Activated naive CD4-positive, alpha-beta T cell treated with anti-CD3 and anti-CD28 coated beads, Interleukin-2, amount 50 U/mL, for 72 hours (primary cell): ENCODE results near the gene CDR2L. TPM values are rescaled to one million over a fixed set of nuclear protein-coding genes. Genes with fewer than 3 reads are reported as not detected.
"Not testable (repeated sequence)": the region's sequence is repeated elsewhere in the genome, so short reads cannot be mapped to it uniquely, and the experiment has no call there.

Experiments used
- ATAC-seq, 2 donors: fragments of 150-1000 bp; cut with Tn5 transposase; 2 replicates each; pipeline ENCODE4 v1.10.0; 2021; ENCODE audit warnings: mild to moderate bottlenecking in 2 of 2, moderate library complexity in 2 of 2
- DNase-seq, 2 donors: peaks; one replicate each; pipeline ENCODE4 v3.0.0; 2021 to 2022; ENCODE audit warnings: low spot score in 2 of 2
- H3K27ac Mint-ChIP-seq, 2 donors: one replicate each; pipeline ENCODE4 v1.8.0; 2022; ENCODE audit warnings: mild to moderate bottlenecking in 2 of 2, mixed read lengths in 2 of 2
- H3K36me3 Mint-ChIP-seq, 2 donors: one replicate each; pipeline ENCODE4 v1.8.0; 2022; ENCODE audit warnings: mixed read lengths in 2 of 2
- H3K9me3 Mint-ChIP-seq, 2 donors: one replicate each; pipeline ENCODE4 v1.8.0; 2022; ENCODE audit warnings: mixed read lengths in 2 of 2
- total RNA-seq, 2 donors: library from RNA; stranded (reverse); gene quantifications; one replicate each; pipeline ENCODE4 v1.2.3, GENCODE V29; 2022

The CDR2L gene
- total RNA-seq, 2 donors from 2014 or later: 1.5 TPM

- Mint-ChIP-seq H3K36me3 (no peaks in the 10 kb centered on the region), H3K27ac (peak overlapping the region in 1 of 2 donors; percentile 17), H3K9me3 (no peaks in the 10 kb centered on the region)
- no peak for ATAC-seq
- DNase-seq: no peak
These were observed 8.4 kb downstream of the CDR2L start for GRCh38 chr17:74995847-74996246.

DNA sequence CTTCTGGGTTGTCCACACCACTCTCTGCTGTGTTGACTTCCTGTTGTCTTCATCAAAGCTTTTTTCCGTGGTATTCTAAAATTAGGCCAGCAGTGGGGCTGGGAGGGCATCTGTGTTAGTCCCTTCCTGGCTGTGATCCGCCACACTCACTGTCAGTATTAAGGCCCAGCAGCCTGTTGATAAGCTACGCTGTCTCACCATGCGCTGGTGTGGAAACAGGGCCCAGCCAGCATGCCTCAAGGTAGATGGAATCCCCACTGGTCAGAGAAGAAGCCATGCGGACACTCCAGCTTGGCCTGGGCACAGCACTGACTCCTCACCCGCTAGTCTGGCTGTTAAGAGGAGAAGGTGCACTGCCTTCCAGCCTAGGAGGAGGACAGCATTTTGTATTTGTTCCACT, 11.4 kb downstream of the CDR2L start:
- no peak for DNase-seq
- H3K36me3 Mint-ChIP-seq: no peaks in the 10 kb centered on the region
- no peaks in the 10 kb centered on the region for H3K9me3 Mint-ChIP-seq
- no peak overlapping the region for H3K27ac Mint-ChIP-seq
- ATAC-seq: no peak

- no peaks in the 10 kb centered on the region for H3K36me3 Mint-ChIP-seq
- no peak for ATAC-seq
- no peaks in the 10 kb centered on the region for H3K9me3 Mint-ChIP-seq
- no peak for DNase-seq
- no peak overlapping the region for H3K27ac Mint-ChIP-seq
These were observed 12.1 kb downstream of the CDR2L start for GRCh38 chr17:74999523-74999922.

- H3K36me3 Mint-ChIP-seq: no peaks in the 10 kb centered on the region
- DNase-seq (no peak), ATAC-seq (no peak)
- H3K27ac Mint-ChIP-seq: no peak overlapping the region
- H3K9me3 Mint-ChIP-seq: no peaks in the 10 kb centered on the region
These were observed 14.7 kb downstream of the CDR2L start for GRCh38 chr17:75001915-75002843.

DNA sequence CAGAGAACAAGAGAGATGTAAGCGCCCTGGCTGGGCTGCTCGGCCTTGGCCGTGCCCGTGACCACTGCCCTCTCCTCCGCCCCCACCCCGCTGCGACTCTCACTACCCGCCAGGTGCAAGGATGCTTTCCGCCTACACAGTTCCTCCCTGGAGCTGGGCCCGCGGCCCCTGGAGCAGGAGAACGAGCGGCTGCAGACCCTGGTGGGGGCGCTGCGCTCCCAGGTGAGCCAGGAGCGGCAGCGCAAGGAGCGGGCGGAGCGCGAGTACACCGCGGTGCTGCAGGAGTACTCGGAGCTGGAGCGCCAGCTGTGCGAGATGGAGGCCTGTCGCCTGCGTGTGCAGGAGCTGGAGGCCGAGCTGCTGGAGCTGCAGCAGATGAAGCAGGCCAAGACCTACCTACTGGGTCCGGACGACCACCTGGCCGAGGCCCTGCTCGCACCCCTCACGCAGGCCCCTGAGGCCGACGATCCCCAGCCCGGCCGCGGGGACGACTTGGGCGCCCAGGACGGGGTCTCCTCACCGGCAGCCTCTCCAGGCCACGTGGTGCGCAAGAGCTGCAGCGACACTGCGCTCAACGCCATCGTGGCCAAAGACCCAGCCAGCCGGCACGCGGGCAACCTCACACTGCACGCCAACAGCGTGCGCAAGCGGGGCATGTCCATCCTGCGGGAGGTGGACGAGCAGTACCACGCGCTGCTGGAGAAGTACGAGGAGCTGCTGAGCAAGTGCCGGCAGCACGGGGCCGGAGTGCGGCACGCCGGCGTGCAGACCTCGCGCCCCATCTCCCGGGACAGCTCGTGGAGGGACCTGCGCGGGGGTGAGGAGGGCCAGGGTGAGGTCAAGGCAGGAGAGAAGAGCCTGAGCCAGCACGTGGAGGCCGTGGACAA, 15.9 kb downstream of the CDR2L start:
- no peak for DNase-seq
- no peak overlapping the region for H3K27ac Mint-ChIP-seq
- no peaks in the 10 kb centered on the region for H3K9me3 Mint-ChIP-seq
- no peaks in the 10 kb centered on the region for H3K36me3 Mint-ChIP-seq
- no peak for ATAC-seq

GRCh38 chr17:75003957-75004355, 16.5 kb downstream of the CDR2L start:
- Mint-ChIP-seq H3K36me3 (no peaks in the 10 kb centered on the region), H3K27ac (no peak overlapping the region), H3K9me3 (no peaks in the 10 kb centered on the region)
- ATAC-seq (no peak), DNase-seq (no peak)

DNA sequence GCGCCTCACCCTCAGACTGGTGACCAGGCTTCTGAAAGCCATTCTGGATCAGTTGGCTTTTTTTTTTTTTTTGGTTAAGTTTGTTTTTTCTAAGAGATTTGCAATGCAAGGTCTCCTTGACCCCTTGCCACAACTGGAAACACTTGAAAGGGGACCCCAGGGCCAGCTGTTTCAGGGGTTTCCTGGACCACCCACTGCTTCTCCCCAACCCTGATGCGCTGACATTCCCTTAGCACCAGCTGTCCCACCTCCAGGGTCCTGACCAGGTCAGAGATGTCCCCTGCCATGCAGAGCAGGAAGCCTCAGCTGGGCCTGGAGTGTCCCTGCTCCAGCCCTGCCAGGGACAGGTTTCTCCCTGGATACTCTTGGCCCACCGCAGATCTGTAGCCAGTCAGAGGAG, 16.9 kb downstream of the CDR2L start:
- no peaks in the 10 kb centered on the region for H3K36me3 Mint-ChIP-seq
- no peaks in the 10 kb centered on the region for H3K9me3 Mint-ChIP-seq
- no peak for ATAC-seq
- H3K27ac Mint-ChIP-seq: no peak overlapping the region
- no peak for DNase-seq

DNA sequence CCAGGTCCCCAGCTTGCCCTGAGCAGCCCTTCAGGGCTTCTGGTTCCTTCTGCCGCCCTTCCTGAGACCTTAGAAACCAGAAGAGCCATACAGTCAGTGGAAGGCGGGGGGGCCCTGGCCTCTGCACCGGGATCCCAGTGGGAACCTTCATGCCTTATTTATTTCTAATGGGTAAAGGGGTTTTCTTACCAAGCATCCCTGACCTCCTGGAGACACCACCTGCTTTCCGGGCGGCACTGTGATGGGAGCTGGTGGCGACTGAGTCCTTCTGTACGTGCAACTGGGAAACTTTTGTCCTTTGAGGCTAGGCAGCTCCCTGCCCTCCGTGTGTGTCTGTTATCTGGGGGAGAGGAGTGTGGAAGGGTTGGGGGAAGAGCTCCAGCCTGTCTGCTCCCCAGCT, 17.9 kb downstream of the CDR2L start:
- ATAC-seq (no peak), DNase-seq (no peak)
- Mint-ChIP-seq H3K9me3 (no peaks in the 10 kb centered on the region), H3K36me3 (no peaks in the 10 kb centered on the region), H3K27ac (peak overlapping the region in 1 of 2 donors; percentile 4)

DNA sequence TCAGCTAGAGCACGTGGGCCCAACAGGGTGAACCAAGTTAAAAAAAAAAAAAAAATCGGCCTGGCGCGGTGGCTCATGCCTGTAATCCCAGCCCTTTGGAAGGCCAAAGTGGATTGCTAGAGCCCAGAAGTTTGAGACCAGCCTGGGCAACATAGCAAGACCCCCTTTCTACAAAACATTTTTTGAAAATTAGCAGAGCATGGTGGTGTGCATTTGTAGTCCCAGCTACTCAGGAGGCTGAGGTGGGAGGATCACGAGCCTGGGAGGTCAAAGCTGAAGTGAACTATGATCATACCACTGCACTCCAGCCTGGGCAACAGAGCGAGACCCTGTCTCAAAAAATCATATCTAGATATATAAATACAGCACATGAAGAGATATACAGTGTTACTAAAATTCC, 18.7 kb downstream of the CDR2L start:
- H3K27ac Mint-ChIP-seq: peak overlapping the region; percentile 22 to 29
- H3K9me3 Mint-ChIP-seq, ATAC-seq, DNase-seq, H3K36me3 Mint-ChIP-seq: not testable (repeated sequence)

DNA sequence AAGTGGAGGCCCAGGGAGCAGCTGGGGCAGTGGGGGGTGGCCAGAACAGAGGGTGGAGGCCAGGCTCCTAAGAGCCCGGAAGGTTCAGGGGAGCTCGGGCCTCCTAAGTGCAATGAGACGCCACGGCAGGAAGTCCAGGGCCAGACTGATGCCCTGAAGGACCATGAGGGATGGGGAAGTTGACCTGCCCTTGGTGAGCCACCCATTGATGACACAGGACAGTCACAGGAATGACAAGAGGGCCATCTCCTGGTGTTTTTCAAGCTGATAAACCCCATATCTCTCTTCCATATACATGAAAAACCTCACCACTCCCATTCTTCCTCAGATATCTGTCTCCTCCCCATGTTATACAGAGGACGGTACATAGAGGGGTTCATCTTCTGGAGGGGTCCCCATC, 19.2 kb downstream of the CDR2L start:
- Mint-ChIP-seq H3K9me3 (no peaks in the 10 kb centered on the region), H3K36me3 (no peaks in the 10 kb centered on the region), H3K27ac (peak overlapping the region in 1 of 2 donors; percentile 17)
- ATAC-seq (no peak), DNase-seq (no peak)

- H3K36me3 Mint-ChIP-seq: peaks cover 0 to 7% of the 10 kb centered on the region in 2 donors
- H3K27ac Mint-ChIP-seq: no peak overlapping the region
- DNase-seq: no peak
- no peaks in the 10 kb centered on the region for H3K9me3 Mint-ChIP-seq
- ATAC-seq: no peak
These were observed 20.9 kb downstream of the CDR2L start for GRCh38 chr17:75008373-75008772.

DNA sequence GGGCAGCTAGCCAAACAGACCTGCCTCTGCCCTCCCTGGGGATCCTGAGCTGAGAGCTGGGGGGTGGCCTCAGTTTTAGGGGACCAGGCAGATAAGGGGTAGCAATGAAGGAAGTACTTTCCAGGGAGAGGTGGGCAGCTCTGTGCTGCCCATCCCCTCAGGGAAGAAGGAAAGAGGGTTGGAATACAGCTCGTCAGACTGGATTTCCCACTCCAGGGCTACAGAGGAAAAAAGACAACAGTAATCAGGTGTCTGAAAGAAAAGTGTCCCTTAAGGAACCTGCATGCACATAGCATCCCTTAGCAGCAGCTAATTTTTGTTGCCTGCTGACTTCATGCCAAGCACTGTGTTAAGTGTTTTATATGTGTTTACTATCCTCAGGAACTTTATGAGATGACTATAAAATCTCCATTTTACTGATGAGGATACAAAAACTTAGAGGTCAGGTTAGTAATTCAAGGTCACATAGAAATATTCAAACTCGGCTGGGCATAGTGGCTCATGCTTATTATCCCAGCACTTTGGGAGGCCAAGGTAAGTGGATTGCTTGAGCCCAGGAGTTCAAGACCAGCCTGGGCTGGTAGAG, 21.8 kb downstream of the CDR2L start:
- Mint-ChIP-seq H3K36me3 (peaks cover 0 to 12% of the 10 kb centered on the region in 2 donors), H3K27ac (peak overlapping the region in 1 of 2 donors; percentile 39)
- no peak for ATAC-seq

GRCh38 chr17:75010683-75011400, 23.4 kb downstream of the CDR2L start:
- Mint-ChIP-seq H3K36me3 (peaks cover 0 to 12% of the 10 kb centered on the region in 2 donors), H3K9me3 (no peaks in the 10 kb centered on the region), H3K27ac (peak overlapping the region; percentile 32 to 91)
- ATAC-seq (peak; percentile 35 to 46), DNase-seq (peak in 1 of 2 donors; percentile 18)

More for the DNA sequence above, 21.8 kb downstream of the CDR2L start:
- H3K9me3 Mint-ChIP-seq: no peaks in the 10 kb centered on the region
- no peak for DNase-seq

- Mint-ChIP-seq H3K9me3 (no peaks in the 10 kb centered on the region), H3K27ac (peak overlapping the region; percentile 91 to 96), H3K36me3 (peaks cover 0 to 12% of the 10 kb centered on the region in 2 donors)
- DNase-seq (no peak), ATAC-seq (no peak)
These were observed 24.1 kb downstream of the CDR2L start for GRCh38 chr17:75011401-75012095.

DNA sequence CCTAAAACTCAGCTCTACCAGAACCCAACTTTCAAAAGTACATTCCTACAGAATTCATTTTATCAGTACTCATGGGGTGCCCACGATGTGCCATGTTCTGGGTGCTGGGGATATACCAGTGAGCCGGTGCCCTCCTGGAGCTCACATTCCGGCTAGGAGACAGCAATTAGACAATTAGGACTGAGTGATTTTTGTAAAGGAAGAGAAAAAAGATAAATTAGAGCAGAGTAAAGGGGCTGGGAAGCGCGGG, 24.6 kb downstream of the CDR2L start:
- Mint-ChIP-seq H3K9me3 (no peaks in the 10 kb centered on the region), H3K36me3 (peaks cover 0 to 12% of the 10 kb centered on the region in 2 donors), H3K27ac (peak overlapping the region; percentile 91 to 96)
- DNase-seq (no peak), ATAC-seq (no peak)
